ENCODE data around the gene NCK1. TPM values are rescaled to one million over a fixed set of nuclear protein-coding genes. Genes with fewer than 3 reads are reported as not detected.
"Not testable (repeated sequence)": the region's sequence is repeated elsewhere in the genome, so short reads cannot be mapped to it uniquely, and the experiment has no call there.

NCK1 gene
- total and polyA plus RNA-seq, 2 donors (not counting 1 experiment from before 2014, with no cell fraction given), result 59.5 to 62.7 TPM

- peaks cover 45% of the 10 kb centered on the region for H3K79me2 ChIP-seq (ENCODE audit: control insufficient read depth, insufficient read depth, low read length)
- H3K4me1 ChIP-seq (ENCODE audit: control insufficient read depth, extremely low read depth, insufficient read depth, low read length); H3K4me3 ChIP-seq (replicated peaks in 1 of 4; ENCODE audit: control extremely low read depth in 1 of 4, insufficient read depth in 1 of 4, low read depth in 3 of 4, low read length in 4 of 4); H4K20me1 ChIP-seq (ENCODE audit: control insufficient read depth, extremely low read depth, insufficient read depth, low read length); H3K4me2 ChIP-seq (ENCODE audit: extremely low read depth, insufficient read depth, low read length); DNase-seq (ENCODE audit: low read depth in 2 of 2); H3K27me3 ChIP-seq (ENCODE audit: control insufficient read depth, insufficient read depth, low read length); H3K9me3 ChIP-seq (ENCODE audit: control insufficient read depth, insufficient read depth, low read depth, low read length); H2AFZ ChIP-seq (ENCODE audit: low read length); H3K27ac ChIP-seq (ENCODE audit: insufficient read depth, low read length); H3K9ac ChIP-seq (ENCODE audit: insufficient read depth, low read length); H3K36me3 ChIP-seq (ENCODE audit: control insufficient read depth, insufficient read depth, low read length): not testable (repeated sequence)
Observed at GRCh38 chr3:136879510-136879909, 17.5 kb downstream of the NCK1 start.

GRCh38 chr3:136882571-136882970 lies 20.6 kb downstream of the NCK1 start:
- peaks cover 59% of the 10 kb centered on the region for H3K79me2 ChIP-seq (ENCODE audit: control insufficient read depth, insufficient read depth, low read length)
- no peaks in the 10 kb centered on the region for H3K9me3 ChIP-seq (ENCODE audit: control insufficient read depth, insufficient read depth, low read depth, low read length)
- H3K4me2 ChIP-seq (ENCODE audit: extremely low read depth, insufficient read depth, low read length), result no peak overlapping the region
- no peak overlapping the region for H3K9ac ChIP-seq (ENCODE audit: insufficient read depth, low read length)
- TF ChIP-seq CTCF (conservative IDR thresholded peaks at IDR 0.05 in 1 of 2, IDR thresholded peaks at IDR 0.05 in 1 of 2; ENCODE audit: low read depth in 1 of 2, low read length in 2 of 2), result no peak
- no peak for TF ChIP-seq EZH2 (IDR thresholded peaks at IDR 0.05; ENCODE audit: low read length, missing control alignments)
- no peaks in the 10 kb centered on the region for H3K36me3 ChIP-seq (ENCODE audit: control insufficient read depth, insufficient read depth, low read length)
- no peak overlapping the region for H2AFZ ChIP-seq (ENCODE audit: low read length)
- no peak overlapping the region for H3K27ac ChIP-seq (ENCODE audit: insufficient read depth, low read length)
- no peak overlapping the region for H3K4me3 ChIP-seq (replicated peaks in 1 of 4; ENCODE audit: control extremely low read depth in 1 of 4, insufficient read depth in 1 of 4, low read depth in 3 of 4, low read length in 4 of 4)
- H4K20me1 ChIP-seq (ENCODE audit: control insufficient read depth, extremely low read depth, insufficient read depth, low read length), result no peaks in the 10 kb centered on the region
- no peak for DNase-seq (ENCODE audit: low read depth in 2 of 2)
- H3K27me3 ChIP-seq (ENCODE audit: control insufficient read depth, insufficient read depth, low read length), result no peaks in the 10 kb centered on the region
- no peaks in the 10 kb centered on the region for H3K4me1 ChIP-seq (ENCODE audit: control insufficient read depth, extremely low read depth, insufficient read depth, low read length)

GRCh38 chr3:136883967-136884720 lies 22.1 kb downstream of the NCK1 start:
- H3K4me2 ChIP-seq (ENCODE audit: extremely low read depth, insufficient read depth, low read length), result no peak overlapping the region
- no peak overlapping the region for H2AFZ ChIP-seq (ENCODE audit: low read length)
- H3K4me1 ChIP-seq (ENCODE audit: control insufficient read depth, extremely low read depth, insufficient read depth, low read length), result no peaks in the 10 kb centered on the region
- no peak overlapping the region for H3K9ac ChIP-seq (ENCODE audit: insufficient read depth, low read length)
- H3K79me2 ChIP-seq (ENCODE audit: control insufficient read depth, insufficient read depth, low read length), result peaks cover 57% of the 10 kb centered on the region
- H3K4me3 ChIP-seq (replicated peaks in 1 of 4; ENCODE audit: control extremely low read depth in 1 of 4, insufficient read depth in 1 of 4, low read depth in 3 of 4, low read length in 4 of 4), result no peak overlapping the region
- H3K9me3 ChIP-seq (ENCODE audit: control insufficient read depth, insufficient read depth, low read depth, low read length), result no peaks in the 10 kb centered on the region
- TF ChIP-seq CTCF (conservative IDR thresholded peaks at IDR 0.05 in 1 of 2, IDR thresholded peaks at IDR 0.05 in 1 of 2; ENCODE audit: low read depth in 1 of 2, low read length in 2 of 2), result no peak
- no peak for TF ChIP-seq EZH2 (IDR thresholded peaks at IDR 0.05; ENCODE audit: low read length, missing control alignments)
- no peak overlapping the region for H3K27ac ChIP-seq (ENCODE audit: insufficient read depth, low read length)
- H4K20me1 ChIP-seq (ENCODE audit: control insufficient read depth, extremely low read depth, insufficient read depth, low read length), result no peaks in the 10 kb centered on the region
- no peaks in the 10 kb centered on the region for H3K36me3 ChIP-seq (ENCODE audit: control insufficient read depth, insufficient read depth, low read length)
- no peak for DNase-seq (ENCODE audit: low read depth in 2 of 2)
- H3K27me3 ChIP-seq (ENCODE audit: control insufficient read depth, insufficient read depth, low read length), result no peaks in the 10 kb centered on the region

Measured in fibroblast of lung (primary cell).